ENCODE results near the gene MAVS.
A peak's percentile ranks its signal among the peaks of the same experiment; 100 is the strongest.
"Not testable (repeated sequence)": the region's sequence is repeated elsewhere in the genome, so short reads cannot be mapped to it uniquely, and the experiment has no call there.

MAVS gene

GRCh38 chr20:3842348-3842930 is 4.2 kb upstream of the MAVS start:
- DNase-seq (ENCODE audit: low spot score), result no peak
- peak overlapping the region; percentile 17; the same call in 1 of the 2 replicates for H3K27ac ChIP-seq
- POLR2A ChIA-PET (ENCODE audit: low non-redundant PET), result interaction anchor here (0.6 kb wide), 1 partner anchor 573 kb away, joined by 3 read pairs; no protein-coding TSS in a partner anchor
- CTCF ChIA-PET, result interaction anchor here (0.6 kb wide), 1 partner anchor 40 kb away, joined by 3 read pairs; no protein-coding TSS in a partner anchor
- TF ChIP-seq CTCF (conservative IDR thresholded peaks at IDR 0.05; ENCODE audit: low read depth), result no peak

GRCh38 chr20:3843490-3843889 is 3.1 kb upstream of the MAVS start:
- POLR2A ChIA-PET (ENCODE audit: low non-redundant PET), result no interaction called here
- TF ChIP-seq CTCF (conservative IDR thresholded peaks at IDR 0.05; ENCODE audit: low read depth), result no peak
- CTCF ChIA-PET, result interaction anchor here (0.8 kb wide), 1 partner anchor 17 kb away, joined by 3 read pairs; no protein-coding TSS in a partner anchor
- H3K27ac ChIP-seq, result peak overlapping the region; percentile 76
- peak; percentile 81 for DNase-seq (ENCODE audit: low spot score)

- CTCF ChIA-PET; POLR2A ChIA-PET (ENCODE audit: low non-redundant PET); DNase-seq (ENCODE audit: low spot score): not testable (repeated sequence)
- H3K27ac ChIP-seq, result peak overlapping the region; percentile 76
Measured at GRCh38 chr20:3843990-3844619, 2.5 kb upstream of the MAVS start.

GRCh38 chr20:3846378-3846739 is 275 bp upstream of the MAVS start:
- H3K27ac ChIP-seq, result peak overlapping the region; percentile 87
- POLR2A ChIA-PET (ENCODE audit: low non-redundant PET), result no interaction called here
- DNase-seq (ENCODE audit: low spot score), result no peak
- no peak for TF ChIP-seq CTCF (conservative IDR thresholded peaks at IDR 0.05; ENCODE audit: low read depth)
- CTCF ChIA-PET, result no interaction called here

- peak overlapping the region; percentile 87 for H3K27ac ChIP-seq
- ChIA-PET CTCF (interaction anchor here (0.6 kb wide), 1 partner anchor 80 kb away, joined by 3 read pairs; the partner anchor contains the start of gene ADISSP), POLR2A (ENCODE audit: low non-redundant PET) (no interaction called here)
- no peak for TF ChIP-seq CTCF (conservative IDR thresholded peaks at IDR 0.05; ENCODE audit: low read depth)
- DNase-seq (ENCODE audit: low spot score), result no peak
Measured at GRCh38 chr20:3847429-3847940, 851 bp downstream of the MAVS start.

GRCh38 chr20:3848565-3848964 is 1.9 kb downstream of the MAVS start:
- peak overlapping the region; percentile 87 for H3K27ac ChIP-seq
- ChIA-PET CTCF (no interaction called here), POLR2A (ENCODE audit: low non-redundant PET) (interaction anchor here (0.6 kb wide), 1 partner anchor 22 kb away, joined by 6 read pairs; no protein-coding TSS in a partner anchor)
- TF ChIP-seq CTCF (conservative IDR thresholded peaks at IDR 0.05; ENCODE audit: low read depth), result no peak
- no peak for DNase-seq (ENCODE audit: low spot score)

- CTCF ChIA-PET, result interaction anchor here (0.6 to 1.8 kb wide), 12 partner anchors 25 to 232 kb away, joined by 3 to 11 read pairs (median 6); partner anchors contain the start of genes AP5S1 and CENPB
- H3K27ac ChIP-seq, result peak overlapping the region; percentile 61
- DNase-seq (ENCODE audit: low spot score), result no peak
- no peak for TF ChIP-seq CTCF (conservative IDR thresholded peaks at IDR 0.05; ENCODE audit: low read depth)
- POLR2A ChIA-PET (ENCODE audit: low non-redundant PET), result interaction anchor here (0.7 to 0.8 kb wide), 2 partner anchors 22 to 34 kb away, joined by 6 to 8 read pairs; partner anchors contain the start of gene AP5S1
Measured at GRCh38 chr20:3854462-3854871, 7.8 kb downstream of the MAVS start.
